ENCODE data around the gene ALOX12. TPM values are rescaled to one million over a fixed set of nuclear protein-coding genes. Genes with fewer than 3 reads are reported as not detected.
A peak's percentile ranks its signal among the peaks of the same experiment; 100 is the strongest.
"Not testable (repeated sequence)": the region's sequence is repeated elsewhere in the genome, so short reads cannot be mapped to it uniquely, and the experiment has no call there.

Gene ALOX12
- polyA plus RNA-seq (2013, experiment 1 of 2; ENCODE audit: insufficient read length) = 0.47 TPM
- 0.38 TPM for polyA plus RNA-seq (2013, experiment 2 of 2; ENCODE audit: insufficient read length)

GRCh38 chr17:6995500-6996255, at the start of gene ALOX12:
Gene ALOX12, plus strand, starts transcription at chr17:6996049. Its CDS starts 69 bp downstream, at chr17:6996118.
- DNase-seq = no peak

- no peak for DNase-seq
Observed at GRCh38 chr17:6947745-6948144, 48.1 kb upstream of the ALOX12 start.

- no peak for DNase-seq
Observed at GRCh38 chr17:6948562-6948961, 47.3 kb upstream of the ALOX12 start.

GRCh38 chr17:6948976-6949375, 46.9 kb upstream of the ALOX12 start:
- no peak for DNase-seq

GRCh38 chr17:6950938-6951337, 44.9 kb upstream of the ALOX12 start:
- not testable (repeated sequence) for DNase-seq

GRCh38 chr17:6953689-6954088, 42.2 kb upstream of the ALOX12 start:
- no peak for DNase-seq

- DNase-seq = no peak
Observed at GRCh38 chr17:6959700-6960099, 36.1 kb upstream of the ALOX12 start.

GRCh38 chr17:6969323-6969726, 26.5 kb upstream of the ALOX12 start:
- no peak for DNase-seq

GRCh38 chr17:6970992-6971391, 24.9 kb upstream of the ALOX12 start:
- no peak for DNase-seq

GRCh38 chr17:6979440-6979839, 16.4 kb upstream of the ALOX12 start:
- DNase-seq = not testable (repeated sequence)

GRCh38 chr17:6981426-6981825, 14.4 kb upstream of the ALOX12 start:
- no peak for DNase-seq

GRCh38 chr17:6985266-6985665, 10.6 kb upstream of the ALOX12 start:
- no peak for DNase-seq

- DNase-seq = no peak
Observed at GRCh38 chr17:6986676-6987075, 9.2 kb upstream of the ALOX12 start.

- no peak for DNase-seq
Observed at GRCh38 chr17:6989779-6990178, 6.1 kb upstream of the ALOX12 start.

GRCh38 chr17:6993613-6994056, 2.2 kb upstream of the ALOX12 start:
- not testable (repeated sequence) for DNase-seq

- DNase-seq = no peak
Observed at GRCh38 chr17:6994118-6994598, 1.7 kb upstream of the ALOX12 start.

- DNase-seq = peak; percentile 57
Observed at GRCh38 chr17:6994666-6995256, 1.1 kb upstream of the ALOX12 start.

GRCh38 chr17:6996256-6997011, 585 bp downstream of the ALOX12 start:
- no peak for DNase-seq

- DNase-seq = no peak
Observed at GRCh38 chr17:6997171-6997570, 1.3 kb downstream of the ALOX12 start.

- DNase-seq = no peak
Observed at GRCh38 chr17:6998855-6999508, 3.1 kb downstream of the ALOX12 start.

GRCh38 chr17:7001318-7001961, 5.6 kb downstream of the ALOX12 start:
- no peak for DNase-seq
